CD4-positive, alpha-beta T cell treated with Interleukin-10 for 1 hour (primary cell): ENCODE measurements around the gene RHO.

Experiments used
- DNase-seq: peaks from one replicate; pipeline ENCODE4 v3.0.0-alpha.2; 2020

RHO gene

DNA sequence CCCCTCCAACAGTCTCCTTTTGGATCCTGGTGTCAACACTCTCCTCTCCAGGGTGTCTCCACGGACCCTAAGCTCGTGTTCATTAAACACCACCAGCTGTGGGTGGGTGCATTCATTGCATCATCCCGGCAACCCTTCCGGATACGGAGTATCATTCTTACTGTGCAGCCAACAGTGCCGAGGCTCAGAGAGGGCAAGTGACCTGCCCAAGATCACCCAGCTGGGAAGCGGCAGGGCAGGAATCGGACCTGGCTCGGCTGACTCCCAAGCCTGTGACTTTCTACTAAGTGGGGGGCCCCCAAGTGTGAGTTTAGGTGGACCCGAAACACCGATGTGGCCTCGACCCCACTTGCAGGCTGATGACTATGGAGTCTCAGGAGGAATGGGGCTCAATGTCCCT lies 34.9 kb downstream of the RHO start:
- no peak for DNase-seq

DNA sequence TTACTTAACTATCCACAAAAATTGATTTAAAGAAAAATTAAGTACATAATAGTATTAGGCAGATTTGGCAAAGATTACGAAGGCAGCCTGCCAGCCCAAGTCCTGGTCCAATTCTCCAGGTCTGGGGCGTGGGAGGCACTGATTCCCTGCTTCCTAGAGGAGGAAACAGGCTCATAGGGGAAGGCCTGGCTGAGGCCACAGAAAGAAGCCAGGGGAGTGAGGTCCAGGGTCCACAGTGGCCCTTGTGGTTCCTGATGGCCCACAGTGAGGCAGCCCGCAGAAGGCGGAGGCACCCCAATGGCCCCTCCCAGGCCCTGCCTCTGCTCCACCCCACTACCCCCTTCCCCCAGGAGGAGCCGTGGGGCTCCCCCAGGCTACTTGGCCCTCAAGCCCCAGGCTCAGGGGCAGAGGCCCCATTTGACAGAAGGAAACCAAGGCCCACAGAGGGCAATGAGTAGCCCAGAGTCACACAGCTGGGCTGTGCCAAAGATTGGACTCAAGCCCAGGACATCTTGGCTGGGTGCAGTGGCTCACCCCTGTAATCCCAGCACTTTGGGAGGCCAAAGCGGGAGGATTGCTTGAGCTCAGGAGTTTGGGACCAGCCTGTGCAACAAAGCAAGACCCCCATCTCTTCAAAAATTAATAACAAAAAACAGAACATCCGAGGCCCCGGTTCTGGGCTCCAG lies 35.6 kb downstream of the RHO start:
- DNase-seq = no peak

DNA sequence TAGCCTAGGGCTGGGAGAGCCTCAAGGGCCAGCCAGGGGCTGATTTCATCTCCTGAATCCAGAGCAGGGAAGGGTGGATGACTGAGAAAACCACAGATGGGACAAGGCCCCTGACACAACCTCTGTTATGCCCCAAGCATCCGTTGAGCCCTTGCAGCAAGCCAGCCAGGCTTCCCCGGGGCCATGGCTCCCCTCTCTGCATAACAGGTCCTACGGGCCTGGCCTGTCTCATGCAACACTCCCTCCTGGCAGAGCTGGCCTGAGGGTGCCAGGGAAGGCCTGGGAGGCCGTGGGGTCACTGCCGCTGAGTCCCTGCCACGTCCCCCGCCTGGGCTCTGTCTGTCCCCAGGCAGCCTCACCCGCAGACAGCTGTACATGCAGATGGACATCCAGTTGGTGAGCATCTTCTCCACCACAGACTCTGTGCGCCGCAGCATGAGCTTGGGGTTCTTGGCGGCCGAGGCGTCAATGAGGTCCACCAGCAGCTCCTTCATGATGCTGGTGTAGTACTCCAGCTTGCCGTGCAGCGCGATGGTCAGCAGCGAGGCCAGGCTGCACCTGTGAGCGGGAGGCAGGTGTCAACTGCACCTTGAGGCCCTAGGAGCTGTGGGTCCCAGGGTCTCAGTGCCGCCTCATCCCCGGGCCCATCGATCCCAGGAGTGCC lies 36.7 kb downstream of the RHO start:
- no peak for DNase-seq

DNA sequence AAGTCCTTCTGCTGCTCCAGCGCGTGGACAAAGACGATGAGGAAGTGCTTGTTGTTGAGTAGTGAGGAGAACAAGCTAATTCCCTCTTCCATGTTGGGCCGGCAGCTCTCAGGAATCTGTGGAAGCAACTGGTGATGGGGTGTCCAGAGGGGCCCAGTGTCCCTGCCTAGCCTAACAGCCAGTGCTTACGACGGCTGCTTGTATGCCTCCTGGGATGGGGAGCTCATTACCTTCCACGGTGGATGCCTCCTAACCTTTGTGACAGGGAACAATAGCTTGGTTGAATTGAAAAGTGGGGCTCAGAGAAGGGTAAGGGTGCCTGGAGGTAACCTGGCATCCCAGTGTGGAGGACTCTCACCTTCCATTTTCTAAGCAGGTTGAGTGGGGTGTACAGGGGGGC lies 37.5 kb downstream of the RHO start:
- no peak for DNase-seq

- no peak for DNase-seq
These were observed 38.8 kb downstream of the RHO start for GRCh38 chr3:129567176-129567705.

- DNase-seq = no peak
These were observed 39.5 kb downstream of the RHO start for GRCh38 chr3:129567939-129568338.

DNA sequence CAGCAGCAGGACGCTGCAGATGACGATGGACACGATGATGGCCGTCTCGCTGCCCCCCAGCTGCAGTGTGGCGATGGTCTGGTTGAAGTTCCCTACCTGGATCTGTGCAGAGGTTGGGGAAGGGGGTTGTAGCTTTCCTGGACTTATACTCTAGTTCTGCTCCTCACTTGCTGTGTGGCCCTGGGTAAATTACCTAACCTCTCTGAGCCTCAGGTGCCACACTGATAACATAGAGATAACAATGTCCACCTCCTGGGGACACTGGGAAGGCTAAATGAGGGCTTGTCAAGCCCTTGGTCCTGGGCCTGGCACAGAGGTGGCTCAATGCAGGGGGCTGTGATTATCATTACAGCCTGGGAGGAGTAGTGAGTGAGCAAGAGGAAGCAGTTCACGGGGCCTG lies 41.4 kb downstream of the RHO start:
- no peak for DNase-seq

DNA sequence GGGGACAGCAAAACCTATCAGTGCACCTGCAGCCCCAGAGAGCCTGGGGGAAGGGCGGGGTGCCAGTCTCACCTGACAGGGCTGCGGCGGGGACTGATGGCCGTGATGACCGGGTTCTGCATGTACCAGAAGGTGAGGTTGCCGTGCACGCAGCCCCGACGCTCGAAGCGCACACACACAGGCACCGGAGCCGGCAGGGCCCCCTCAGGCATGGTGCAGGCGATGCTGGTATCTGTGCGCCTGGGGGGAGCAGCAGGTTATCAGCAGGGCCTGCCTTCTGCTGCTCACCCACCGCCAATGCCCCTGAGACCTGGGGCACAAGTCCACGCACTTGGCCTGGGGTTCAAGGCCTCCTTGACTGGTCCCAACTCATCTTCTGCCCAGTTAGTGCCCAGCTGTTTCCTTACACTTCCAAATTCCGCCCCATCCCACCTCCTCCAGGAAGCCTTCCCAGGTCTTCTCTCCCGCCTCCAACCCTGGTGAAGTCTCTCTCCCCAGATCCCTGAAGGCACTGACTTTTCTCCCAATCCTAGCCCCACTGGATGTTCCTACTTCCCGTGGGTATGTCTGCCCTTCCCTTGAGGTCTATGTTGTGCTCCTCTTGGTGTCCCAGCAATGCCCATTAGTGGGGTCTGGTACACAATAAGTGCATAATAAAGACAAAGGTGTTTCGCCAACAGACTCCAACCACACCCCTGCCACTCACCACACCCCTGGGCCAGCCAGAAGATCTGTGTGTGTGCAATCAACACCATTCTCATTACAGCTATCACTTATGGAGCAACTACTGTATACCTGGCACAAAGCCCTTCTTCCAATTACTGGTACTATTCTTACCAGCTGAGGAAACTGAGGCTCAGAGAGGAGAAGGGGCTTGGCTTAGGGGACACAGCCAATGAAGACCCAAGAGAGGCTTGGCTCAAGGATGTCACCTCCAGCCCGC lies 43.4 kb downstream of the RHO start:
- no peak for DNase-seq

- no peak for DNase-seq
These were observed 44.2 kb downstream of the RHO start for GRCh38 chr3:129572603-129573002.

- DNase-seq = no peak
These were observed 45.1 kb downstream of the RHO start for GRCh38 chr3:129573493-129573892.

DNA sequence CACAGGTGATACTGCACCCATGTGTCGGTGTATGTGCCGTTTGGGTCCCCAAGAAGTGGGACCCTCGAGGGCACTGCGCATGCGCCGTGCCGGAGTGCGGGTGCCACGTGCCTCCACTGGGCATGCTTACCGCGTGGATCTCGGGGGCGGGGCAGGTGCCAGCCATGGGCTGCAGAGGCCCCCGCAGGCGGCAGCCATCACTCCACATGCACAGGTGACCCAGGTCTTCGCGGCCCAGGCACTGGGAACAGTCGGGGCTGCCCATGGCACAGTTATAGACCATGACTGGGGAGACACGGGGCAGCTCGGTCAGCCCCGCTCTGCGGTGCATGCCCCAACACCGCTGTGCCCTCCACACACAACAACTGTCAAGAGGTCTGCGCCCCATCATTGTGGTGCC lies 45.8 kb downstream of the RHO start:
- DNase-seq = no peak

DNA sequence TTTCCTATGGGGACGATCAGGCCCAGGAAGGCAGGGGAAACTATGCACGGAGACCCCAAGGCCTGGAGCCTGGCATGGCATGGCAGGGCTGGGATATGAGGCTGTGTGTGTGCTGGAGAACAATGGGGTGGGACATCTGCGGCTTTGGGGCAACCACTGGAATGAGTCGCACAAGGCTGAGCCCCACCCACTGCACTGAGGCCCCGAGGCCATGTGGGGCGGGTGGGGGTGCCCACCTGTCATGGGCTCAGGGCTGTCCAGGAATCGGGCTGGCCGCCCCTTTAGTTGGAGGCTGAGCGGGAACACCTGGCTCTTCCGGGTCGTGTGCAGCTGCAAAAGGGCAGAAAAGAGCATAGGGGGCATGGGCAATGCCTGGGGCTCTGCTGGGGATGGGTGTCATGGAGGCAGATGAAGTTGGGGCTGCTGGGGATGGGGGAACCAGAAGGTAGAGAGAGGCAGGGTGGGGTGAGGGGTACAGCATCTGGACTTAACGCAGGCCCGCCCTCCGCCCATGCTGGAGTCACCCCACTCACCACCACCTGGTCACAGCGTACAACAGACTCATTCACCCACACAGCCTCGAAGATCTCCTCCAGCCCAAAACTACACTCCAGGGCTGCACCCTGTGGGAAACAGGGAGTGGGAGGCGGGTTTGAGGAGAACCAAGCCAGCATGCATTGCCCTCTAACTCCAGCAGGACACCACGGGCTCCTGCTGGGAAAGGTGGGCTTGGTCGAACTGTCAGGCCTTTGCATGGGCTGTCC lies 47.0 kb downstream of the RHO start:
- no peak for DNase-seq

- no peak for DNase-seq
These were observed 47.6 kb downstream of the RHO start for GRCh38 chr3:129575997-129576384.

GRCh38 chr3:129576514-129577352 lies 48.3 kb downstream of the RHO start:
- peak; percentile 79 for DNase-seq

- DNase-seq = no peak
These were observed 48.9 kb downstream of the RHO start for GRCh38 chr3:129577366-129577765.

GRCh38 chr3:129577925-129578786 lies 49.7 kb downstream of the RHO start:
- no peak for DNase-seq

DNA sequence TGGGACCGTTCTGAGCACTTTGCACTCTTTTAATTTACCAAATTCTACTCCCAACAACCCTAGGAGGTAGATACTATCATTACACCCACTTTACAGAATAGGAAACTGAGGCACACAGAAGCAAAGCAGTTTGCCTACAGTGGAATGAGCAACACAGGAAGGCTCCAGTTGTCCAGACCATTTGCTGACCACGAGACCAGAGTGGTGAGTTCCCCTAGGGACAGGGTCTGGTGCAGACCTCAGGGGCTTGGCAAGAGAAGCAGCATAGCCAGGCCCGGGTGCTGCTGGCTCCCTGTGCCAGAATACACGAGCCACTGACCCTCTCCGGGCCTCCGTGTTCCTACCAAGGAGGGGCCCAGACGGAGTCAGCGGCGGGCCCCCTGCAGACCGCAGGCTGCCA lies 51.6 kb downstream of the RHO start:
- no peak for DNase-seq

- DNase-seq = no peak
These were observed 53.2 kb downstream of the RHO start for GRCh38 chr3:129581623-129582022.

DNA sequence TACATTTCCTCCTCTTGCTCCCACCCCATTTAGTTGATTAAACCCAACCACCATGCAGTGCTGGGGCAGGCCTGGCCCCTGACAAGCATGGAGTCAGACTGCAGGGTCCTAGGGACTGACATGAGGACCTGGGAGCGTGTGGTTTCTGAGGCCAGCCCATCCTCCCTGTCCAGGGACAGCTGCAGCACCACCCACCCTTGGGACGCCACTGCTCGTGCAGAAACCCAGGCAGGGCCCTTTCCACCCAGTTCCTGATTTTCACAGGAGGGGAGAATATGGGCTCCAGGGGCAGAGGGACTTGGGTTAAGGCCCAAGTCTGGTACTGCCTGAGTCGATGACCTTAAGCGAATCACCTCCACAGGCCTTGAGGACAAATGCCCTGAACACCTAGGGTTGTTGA lies 54.4 kb downstream of the RHO start:
- no peak for DNase-seq

GRCh38 chr3:129583289-129583688 lies 54.9 kb downstream of the RHO start:
- no peak for DNase-seq

DNA sequence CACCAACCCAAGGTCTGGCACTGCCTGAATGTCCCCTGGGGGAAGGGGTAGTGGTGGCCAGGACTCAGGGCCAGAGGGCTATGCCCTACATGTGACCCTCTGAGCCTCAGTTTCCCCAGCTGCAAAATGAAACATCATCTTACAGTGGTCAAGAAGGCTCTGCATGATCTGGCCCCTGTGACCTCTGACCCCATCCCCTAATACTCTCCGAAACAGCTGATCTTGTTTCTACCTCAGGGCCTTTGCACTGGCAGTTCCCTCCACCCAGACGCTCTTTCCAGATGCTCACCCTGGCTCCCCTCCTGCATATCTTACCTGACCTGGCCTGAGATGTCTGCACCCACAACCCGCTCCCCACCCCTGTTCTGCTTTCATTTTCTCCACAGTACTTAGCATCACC lies 56.2 kb downstream of the RHO start:
- DNase-seq = no peak
